ENCODE results near the gene WSCD2.

Gene WSCD2

DNA sequence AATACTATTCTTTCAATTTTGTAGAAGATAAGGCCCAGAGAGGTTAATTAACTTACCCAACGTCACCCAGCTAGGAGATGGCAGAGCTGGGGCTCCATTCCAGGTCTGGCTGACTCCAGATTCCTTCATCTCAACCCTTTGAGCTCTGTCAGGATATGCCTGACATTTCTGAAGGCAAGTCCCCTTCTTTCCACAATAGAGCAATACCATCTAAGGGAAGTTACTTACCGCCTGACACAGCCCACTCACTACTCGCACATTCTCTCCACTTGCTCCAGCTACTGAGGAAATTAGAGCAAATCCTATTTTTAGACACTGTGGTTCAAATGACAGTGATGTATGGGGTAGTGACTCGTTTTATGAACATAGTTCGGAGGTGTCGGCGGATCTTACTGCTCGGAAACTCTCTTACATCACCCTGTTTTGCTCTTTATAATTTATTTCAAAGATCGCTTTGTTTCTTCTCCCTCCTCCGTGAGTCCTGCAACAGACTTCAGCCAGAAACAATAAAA lies 2.0 kb upstream of the WSCD2 start:
- H2AFZ ChIP-seq (ENCODE audit: low read length): no peak overlapping the region
- H3K79me2 ChIP-seq (ENCODE audit: insufficient read depth, low read length): no peaks in the 10 kb centered on the region
- no peaks in the 10 kb centered on the region for H3K9me3 ChIP-seq (ENCODE audit: insufficient read depth, low read depth, low read length)
- no peaks in the 10 kb centered on the region for H3K27me3 ChIP-seq (ENCODE audit: insufficient read depth, low read length, poor library complexity, severe bottlenecking)
- H4K20me1 ChIP-seq (ENCODE audit: insufficient read depth, low read length, poor library complexity, severe bottlenecking): no peaks in the 10 kb centered on the region
- H3K9ac ChIP-seq (ENCODE audit: low read depth, low read length, poor library complexity, severe bottlenecking): no peak overlapping the region
- no peaks in the 10 kb centered on the region for H3K36me3 ChIP-seq (ENCODE audit: insufficient read depth, low read length)
- H3K4me3 ChIP-seq (ENCODE audit: low read length, poor library complexity, severe bottlenecking): no peak overlapping the region
- no peaks in the 10 kb centered on the region for H3F3A ChIP-seq (ENCODE audit: low read depth)
- no peaks in the 10 kb centered on the region for H3K4me1 ChIP-seq (ENCODE audit: insufficient read depth, low read length, poor library complexity, severe bottlenecking)
- TF ChIP-seq, protein P1, sequence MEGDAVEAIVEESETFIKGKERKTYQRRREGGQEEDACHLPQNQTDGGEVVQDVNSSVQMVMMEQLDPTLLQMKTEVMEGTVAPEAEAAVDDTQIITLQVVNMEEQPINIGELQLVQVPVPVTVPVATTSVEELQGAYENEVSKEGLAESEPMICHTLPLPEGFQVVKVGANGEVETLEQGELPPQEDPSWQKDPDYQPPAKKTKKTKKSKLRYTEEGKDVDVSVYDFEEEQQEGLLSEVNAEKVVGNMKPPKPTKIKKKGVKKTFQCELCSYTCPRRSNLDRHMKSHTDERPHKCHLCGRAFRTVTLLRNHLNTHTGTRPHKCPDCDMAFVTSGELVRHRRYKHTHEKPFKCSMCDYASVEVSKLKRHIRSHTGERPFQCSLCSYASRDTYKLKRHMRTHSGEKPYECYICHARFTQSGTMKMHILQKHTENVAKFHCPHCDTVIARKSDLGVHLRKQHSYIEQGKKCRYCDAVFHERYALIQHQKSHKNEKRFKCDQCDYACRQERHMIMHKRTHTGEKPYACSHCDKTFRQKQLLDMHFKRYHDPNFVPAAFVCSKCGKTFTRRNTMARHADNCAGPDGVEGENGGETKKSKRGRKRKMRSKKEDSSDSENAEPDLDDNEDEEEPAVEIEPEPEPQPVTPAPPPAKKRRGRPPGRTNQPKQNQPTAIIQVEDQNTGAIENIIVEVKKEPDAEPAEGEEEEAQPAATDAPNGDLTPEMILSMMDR (conservative IDR thresholded peaks at IDR 0.05; ENCODE audit: low read length): no peak
- TF ChIP-seq EZH2phosphoT487 (IDR thresholded peaks at IDR 0.05; ENCODE audit: borderline replicate concordance): no peak
- H3K9me2 ChIP-seq (replicated peaks; ENCODE audit: low read depth, low read length): no peaks in the 10 kb centered on the region
- H3K4me2 ChIP-seq (ENCODE audit: low read depth, low read length, poor library complexity, severe bottlenecking): no peak overlapping the region

DNA sequence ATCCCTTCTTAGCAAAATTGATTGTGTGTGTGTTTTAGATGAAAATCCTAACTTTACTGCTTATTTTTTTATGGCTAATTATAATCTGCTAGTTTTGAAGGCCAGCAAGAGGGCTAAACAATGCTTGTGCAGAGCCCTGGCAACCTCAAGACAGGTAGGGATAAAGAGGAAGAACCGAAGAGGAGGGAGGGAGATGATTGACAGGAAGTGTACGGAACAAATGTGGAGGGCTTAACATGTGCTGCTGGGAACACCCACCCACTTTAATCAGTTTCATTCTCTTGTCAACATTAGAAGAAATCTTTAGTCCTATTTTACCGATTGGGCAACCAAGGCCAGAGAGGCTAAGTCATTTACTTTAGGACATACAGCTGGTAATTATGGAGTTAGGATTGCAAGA lies 1.4 kb upstream of the WSCD2 start:
- Histone ChIP-seq H3K36me3 (ENCODE audit: insufficient read depth, low read length) (no peaks in the 10 kb centered on the region), H4K20me1 (ENCODE audit: insufficient read depth, low read length, poor library complexity, severe bottlenecking) (no peaks in the 10 kb centered on the region), H3K4me2 (ENCODE audit: low read depth, low read length, poor library complexity, severe bottlenecking) (no peak overlapping the region), H3K79me2 (ENCODE audit: insufficient read depth, low read length) (no peaks in the 10 kb centered on the region), H3F3A (ENCODE audit: low read depth) (no peaks in the 10 kb centered on the region), H3K9me2 (replicated peaks; ENCODE audit: low read depth, low read length) (no peaks in the 10 kb centered on the region), H2AFZ (ENCODE audit: low read length) (no peak overlapping the region), H3K4me1 (ENCODE audit: insufficient read depth, low read length, poor library complexity, severe bottlenecking) (no peaks in the 10 kb centered on the region), H3K4me3 (ENCODE audit: low read length, poor library complexity, severe bottlenecking) (no peak overlapping the region), H3K9me3 (ENCODE audit: insufficient read depth, low read depth, low read length) (no peaks in the 10 kb centered on the region), H3K27me3 (ENCODE audit: insufficient read depth, low read length, poor library complexity, severe bottlenecking) (no peaks in the 10 kb centered on the region), H3K9ac (ENCODE audit: low read depth, low read length, poor library complexity, severe bottlenecking) (no peak overlapping the region)
- TF ChIP-seq EZH2phosphoT487 (IDR thresholded peaks at IDR 0.05; ENCODE audit: borderline replicate concordance): no peak
- TF ChIP-seq, protein P1 (conservative IDR thresholded peaks at IDR 0.05; ENCODE audit: low read length): no peak

DNA sequence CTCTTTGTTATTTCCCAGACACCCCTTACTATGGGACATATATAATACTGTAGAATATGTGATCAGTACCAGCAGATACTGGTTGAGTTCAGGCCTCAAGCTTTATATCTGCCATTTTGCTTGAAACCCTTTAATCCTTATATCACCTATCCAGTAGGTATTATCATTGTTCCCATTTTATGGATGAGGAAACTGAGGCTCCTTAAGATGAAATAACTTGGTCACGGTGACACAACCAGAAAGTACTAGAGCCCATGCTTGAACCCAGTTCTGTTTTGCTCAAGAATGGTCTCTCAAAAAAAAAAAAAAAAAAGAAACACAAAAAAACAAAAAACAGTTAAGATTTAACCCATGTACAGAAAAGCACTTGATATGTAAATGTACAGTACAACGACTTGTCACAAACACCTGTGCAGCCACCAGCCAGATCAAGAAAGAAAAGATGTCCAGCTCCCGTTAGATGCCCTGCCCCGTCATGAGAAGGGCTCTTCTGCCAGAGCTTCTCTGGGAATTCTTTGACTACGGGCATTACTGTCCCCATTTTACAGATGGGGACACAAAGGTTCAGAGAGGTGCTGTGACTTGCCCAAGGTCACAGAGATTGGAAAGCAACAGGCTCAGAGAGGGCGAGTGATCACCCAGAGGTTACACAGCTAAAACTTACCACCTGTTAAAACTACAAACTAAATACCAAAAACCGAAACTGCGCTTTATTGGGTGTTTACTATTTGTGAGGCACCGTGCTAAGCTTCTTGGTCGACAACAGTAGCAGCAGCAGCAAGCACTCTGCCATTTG lies 669 bp upstream of the WSCD2 start:
- Histone ChIP-seq H3K27me3 (ENCODE audit: insufficient read depth, low read length, poor library complexity, severe bottlenecking) (no peaks in the 10 kb centered on the region), H3K79me2 (ENCODE audit: insufficient read depth, low read length) (no peaks in the 10 kb centered on the region), H3K4me3 (ENCODE audit: low read length, poor library complexity, severe bottlenecking) (no peak overlapping the region), H4K20me1 (ENCODE audit: insufficient read depth, low read length, poor library complexity, severe bottlenecking) (no peaks in the 10 kb centered on the region), H3K4me2 (ENCODE audit: low read depth, low read length, poor library complexity, severe bottlenecking) (no peak overlapping the region), H3K9me2 (replicated peaks; ENCODE audit: low read depth, low read length) (no peaks in the 10 kb centered on the region), H3K36me3 (ENCODE audit: insufficient read depth, low read length) (no peaks in the 10 kb centered on the region), H3K4me1 (ENCODE audit: insufficient read depth, low read length, poor library complexity, severe bottlenecking) (no peaks in the 10 kb centered on the region), H3F3A (ENCODE audit: low read depth) (no peaks in the 10 kb centered on the region), H2AFZ (ENCODE audit: low read length) (no peak overlapping the region), H3K9ac (ENCODE audit: low read depth, low read length, poor library complexity, severe bottlenecking) (no peak overlapping the region), H3K9me3 (ENCODE audit: insufficient read depth, low read depth, low read length) (no peaks in the 10 kb centered on the region)
- no peak for TF ChIP-seq EZH2phosphoT487 (IDR thresholded peaks at IDR 0.05; ENCODE audit: borderline replicate concordance)
- TF ChIP-seq, protein P1 (conservative IDR thresholded peaks at IDR 0.05; ENCODE audit: low read length): no peak

Data from Loucy (cell line).